GM04504 (cell line): Measurements from ENCODE around the gene KCNN3.

Source experiments
- DNase-seq: peaks from one replicate; pipeline ENCODE4 v3.0.0-alpha.2; 2012; ENCODE audit warnings: low read depth

Gene KCNN3

DNA sequence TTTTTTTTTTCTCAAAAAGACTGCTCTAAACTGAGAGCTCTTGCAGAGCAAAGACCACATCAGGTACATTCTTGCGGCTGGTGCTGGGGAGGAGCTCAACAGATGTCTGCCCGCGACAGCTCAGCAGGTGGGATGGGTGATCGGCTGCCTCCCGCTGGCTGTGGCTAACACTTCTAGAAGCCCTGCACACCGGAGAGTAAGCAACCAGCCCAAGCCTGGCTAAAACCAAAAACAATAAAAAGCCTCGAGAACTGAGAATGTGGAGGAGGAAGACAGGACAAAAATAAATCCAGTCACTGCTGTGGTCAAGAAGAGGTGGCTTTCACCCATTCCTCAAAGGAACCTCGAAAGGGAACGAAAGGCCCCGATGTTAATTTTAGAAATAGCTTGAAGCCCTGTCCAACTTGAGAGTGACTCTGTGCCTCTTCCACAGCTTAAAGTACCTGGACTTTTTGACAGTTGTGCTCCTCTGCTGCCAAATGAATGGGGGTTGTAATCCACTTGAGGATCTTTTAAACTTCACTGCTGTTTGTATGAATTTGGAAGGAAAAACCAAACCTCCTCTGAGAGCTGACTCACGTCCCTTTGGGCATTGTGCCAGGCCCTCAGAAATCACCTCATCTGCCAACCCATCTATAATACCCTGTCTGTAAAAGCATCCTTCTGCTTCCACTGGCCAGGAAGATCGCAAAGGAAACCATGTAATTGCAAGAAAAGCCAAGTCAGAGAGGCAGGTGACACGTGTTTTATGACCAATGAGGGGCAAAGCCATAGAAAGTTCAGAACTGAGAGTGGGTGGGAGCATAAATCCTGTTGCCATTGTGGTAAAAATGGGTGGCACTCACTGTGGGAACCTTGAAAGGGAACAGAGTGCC, 78.6 kb downstream of the KCNN3 start:
- no peak for DNase-seq

GRCh38 chr1:154788886-154789285, 81.2 kb downstream of the KCNN3 start:
- DNase-seq = no peak

- DNase-seq = no peak
These were observed 81.8 kb downstream of the KCNN3 start for GRCh38 chr1:154788110-154788870.

DNA sequence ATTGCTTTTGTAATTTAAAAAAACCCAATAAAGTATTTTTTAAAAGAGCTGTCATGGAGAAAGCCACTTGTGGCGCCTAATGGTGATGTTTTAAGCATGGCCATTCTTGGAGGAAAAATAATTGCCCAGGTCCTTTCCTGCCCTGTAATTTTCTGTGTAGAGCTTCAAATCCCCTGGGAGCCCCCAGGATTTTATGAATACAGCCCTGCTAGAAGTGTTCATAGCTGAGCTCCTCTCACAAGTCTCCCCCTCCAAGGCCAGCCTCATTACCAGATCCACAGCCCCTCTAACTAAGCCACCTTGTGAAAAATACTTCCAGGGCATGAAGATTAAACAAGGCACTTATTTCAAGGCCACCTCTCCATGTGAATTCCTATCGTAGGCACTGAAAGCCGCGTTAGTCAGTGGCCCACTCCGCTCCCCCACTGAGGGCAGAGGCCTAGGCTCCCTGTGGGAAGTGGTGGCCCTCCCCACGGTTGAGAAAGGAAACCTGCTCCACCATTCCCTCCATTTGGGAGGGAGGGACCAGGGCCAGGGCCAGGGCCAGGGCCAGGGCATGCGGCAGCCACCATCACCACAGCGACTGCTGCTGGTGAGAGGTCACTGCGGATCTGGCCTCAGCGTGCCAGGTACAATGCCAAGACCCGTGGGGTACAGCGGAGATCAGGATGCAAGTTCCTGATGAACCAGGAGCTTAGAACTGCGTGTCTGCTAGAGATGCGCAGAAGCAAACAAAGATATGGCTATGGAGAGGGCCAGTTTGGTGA, 83.1 kb downstream of the KCNN3 start:
- no peak for DNase-seq

DNA sequence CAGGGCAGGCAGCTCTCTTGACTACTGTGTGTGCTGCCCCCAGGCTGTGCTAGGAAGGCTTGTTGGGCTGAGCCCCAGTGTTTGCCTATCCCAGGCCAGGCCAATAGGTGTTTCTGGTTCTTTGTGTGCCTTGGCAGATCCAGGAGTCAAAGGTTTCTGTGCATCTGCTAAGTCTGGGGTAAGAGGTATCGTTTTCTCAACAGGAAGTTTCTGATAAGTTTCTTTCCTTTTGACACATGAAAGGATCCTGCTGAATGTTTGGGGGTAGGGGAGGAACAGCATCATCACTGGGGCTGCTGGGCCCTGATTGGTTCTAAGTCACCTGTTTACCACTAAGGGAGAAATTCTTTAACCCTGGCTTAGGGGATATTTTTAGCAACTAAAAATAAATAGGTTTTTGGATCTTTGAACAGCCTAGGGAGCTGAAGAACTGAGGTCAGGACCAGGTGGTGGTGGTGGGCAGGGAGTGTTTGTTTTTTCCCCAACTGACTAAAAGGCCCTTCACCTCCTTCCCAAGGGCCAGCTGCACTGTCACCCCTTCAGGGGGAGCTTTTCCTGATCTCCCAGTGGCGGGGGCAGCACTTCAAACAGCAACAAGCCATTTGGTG, 85.1 kb downstream of the KCNN3 start:
- no peak for DNase-seq

- no peak for DNase-seq
These were observed 85.7 kb downstream of the KCNN3 start for GRCh38 chr1:154784416-154784815.

GRCh38 chr1:154783976-154784375, 86.1 kb downstream of the KCNN3 start:
- DNase-seq = no peak

GRCh38 chr1:154780541-154780940, 89.5 kb downstream of the KCNN3 start:
- no peak for DNase-seq

- DNase-seq = no peak
These were observed 90.4 kb downstream of the KCNN3 start for GRCh38 chr1:154779551-154780189.

GRCh38 chr1:154778944-154779343, 91.1 kb downstream of the KCNN3 start:
- no peak for DNase-seq

DNA sequence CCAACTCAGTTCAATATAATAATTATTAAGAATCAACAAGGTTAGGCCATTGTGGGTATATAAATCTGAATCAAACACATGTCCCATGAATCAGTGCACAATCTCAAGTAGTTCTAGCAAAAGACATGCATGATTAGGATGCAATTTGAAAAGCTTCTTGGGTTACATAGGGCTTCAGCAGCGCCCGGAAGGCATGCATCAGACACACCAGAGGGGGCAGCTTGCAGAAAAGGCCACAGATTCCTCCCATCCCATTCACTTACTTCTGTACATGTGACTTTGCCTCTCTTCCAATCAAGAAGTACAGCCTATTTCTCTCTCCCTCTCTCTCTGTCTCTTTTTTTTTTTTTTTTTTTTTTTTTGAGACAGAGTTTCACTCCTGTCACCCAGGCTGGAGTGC, 91.8 kb downstream of the KCNN3 start:
- no peak for DNase-seq

DNA sequence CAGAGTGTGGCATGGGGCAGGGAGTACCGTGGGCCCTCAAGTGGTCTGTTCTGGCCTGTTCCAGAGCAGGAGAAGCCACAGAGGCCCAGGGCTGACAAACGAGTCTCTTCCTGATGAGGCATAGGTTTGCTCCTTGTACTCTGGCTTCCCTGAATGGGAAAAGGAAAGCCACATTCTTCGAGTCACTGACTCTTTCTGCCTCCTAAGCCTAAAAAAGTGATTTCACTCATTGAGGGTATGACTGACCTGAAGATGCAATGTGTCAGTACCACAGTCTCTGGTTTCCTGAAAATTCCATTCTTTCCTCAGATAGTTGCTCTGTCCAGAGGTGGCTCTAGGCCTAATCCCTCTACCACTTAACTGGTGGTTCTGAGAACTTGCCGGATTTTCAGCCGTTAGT, 92.3 kb downstream of the KCNN3 start:
- DNase-seq = no peak

- DNase-seq = no peak
These were observed 92.9 kb downstream of the KCNN3 start for GRCh38 chr1:154777154-154777553.

DNA sequence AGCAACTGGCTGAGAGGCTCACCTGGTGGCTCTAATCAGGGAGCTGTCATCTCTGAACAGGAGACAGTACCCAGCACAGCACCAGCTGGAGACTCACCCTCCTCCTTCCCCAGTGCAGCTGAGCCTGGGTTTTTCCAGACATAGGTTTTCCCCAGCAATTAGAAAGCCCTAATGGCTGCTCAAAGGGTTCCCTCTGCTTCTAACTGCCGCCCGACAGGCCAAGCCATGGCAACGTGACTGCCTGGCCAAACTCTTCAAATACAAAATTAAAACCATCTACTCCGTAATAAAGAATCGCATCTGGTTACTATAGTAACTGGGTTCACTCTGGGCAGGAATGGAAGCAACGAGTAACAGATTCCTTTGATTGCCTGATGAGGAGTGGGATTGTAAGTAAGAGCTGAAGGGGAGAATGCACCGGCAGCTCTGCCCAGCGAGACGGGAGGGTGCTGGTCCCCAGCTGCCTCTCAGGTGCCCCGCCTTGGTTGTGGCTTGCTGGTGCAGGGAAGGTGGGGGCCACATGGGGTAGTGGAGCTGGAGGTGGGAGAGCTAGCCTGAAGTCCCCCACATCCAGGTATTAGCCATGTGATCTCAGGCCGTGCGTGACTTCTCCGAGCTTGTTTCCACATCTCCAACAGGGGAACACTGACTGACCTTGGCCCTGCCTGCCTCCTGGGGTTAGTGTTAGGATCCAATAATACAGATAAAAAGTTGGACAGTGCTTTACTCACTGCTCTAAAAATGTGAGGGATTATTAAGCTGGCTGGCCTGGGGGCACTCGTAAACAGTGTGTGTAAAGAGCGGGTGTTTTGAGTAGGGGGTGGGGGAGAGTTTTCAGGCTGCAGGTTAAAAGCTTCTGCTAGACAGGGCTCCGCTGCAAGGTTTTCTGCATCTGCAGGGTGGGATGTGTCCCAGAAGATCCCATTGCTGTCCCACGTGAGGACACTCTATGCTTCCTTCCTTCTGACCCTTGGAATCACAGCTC, 94.2 kb downstream of the KCNN3 start:
- no peak for DNase-seq

- no peak for DNase-seq
These were observed 95.8 kb downstream of the KCNN3 start for GRCh38 chr1:154774175-154774855.

GRCh38 chr1:154773551-154773950, 96.5 kb downstream of the KCNN3 start:
- no peak for DNase-seq

- no peak for DNase-seq
These were observed 97.2 kb downstream of the KCNN3 start for GRCh38 chr1:154772606-154773506.

DNA sequence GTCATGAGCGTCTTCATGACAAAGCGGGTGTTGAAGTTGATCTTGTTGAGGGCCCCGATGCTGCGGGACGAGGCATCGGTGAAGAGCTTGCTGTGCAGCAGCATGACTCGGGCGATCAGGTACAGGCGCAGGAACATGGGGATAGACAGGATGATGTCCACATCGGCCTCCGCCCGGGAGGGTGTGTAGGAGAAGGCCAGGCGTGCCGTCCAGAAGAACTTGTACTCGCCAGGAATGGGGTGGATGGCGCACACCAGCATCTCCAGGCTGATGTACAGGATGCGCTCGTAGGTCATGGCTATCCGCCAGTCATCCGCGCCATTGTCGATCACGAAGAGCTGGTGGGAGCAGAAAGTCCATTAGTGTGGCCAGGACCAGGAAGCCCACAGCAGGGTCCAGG, 98.0 kb downstream of the KCNN3 start:
- DNase-seq = no peak
